Stimulated activated CD8-positive, alpha-beta memory T cell treated with anti-CD3 and anti-CD28 coated beads, Interleukin-12 subunit alpha, Interleukin-12 subunit beta, amount 100 ng/mL, for 1 hour (primary cell): ENCODE measurements around the gene SHBG.
"Not testable (repeated sequence)": the region's sequence is repeated elsewhere in the genome, so short reads cannot be mapped to it uniquely, and the experiment has no call there.

ENCODE experiments used
- DNase-seq: peaks from one replicate; pipeline ENCODE4 v3.0.0-alpha.2; 2020; ENCODE audit warnings: low read depth

The SHBG gene

GRCh38 chr17:7629939-7630571 is at the start of gene SHBG:
Gene SHBG (plus strand): TSS chr17:7630135. CDS start chr17:7630173, 38 bp downstream.
- no peak for DNase-seq

- no peak for DNase-seq
These were observed 49.0 kb upstream of the SHBG start for GRCh38 chr17:7580604-7581575.

- DNase-seq: no peak
These were observed 47.3 kb upstream of the SHBG start for GRCh38 chr17:7582396-7583252.

GRCh38 chr17:7583253-7584109 is 46.5 kb upstream of the SHBG start, which contains the start of gene MPDU1:
Gene MPDU1 (plus strand): TSS chr17:7583852. CDS start chr17:7583863, 11 bp downstream.
- peak; percentile 90 for DNase-seq

GRCh38 chr17:7586673-7587419 is 43.1 kb upstream of the SHBG start:
- DNase-seq: no peak

- no peak for DNase-seq
These were observed 42.3 kb upstream of the SHBG start for GRCh38 chr17:7587420-7588151.

- no peak for DNase-seq
These were observed 41.3 kb upstream of the SHBG start for GRCh38 chr17:7588553-7589203.

GRCh38 chr17:7589204-7589868 is 40.6 kb upstream of the SHBG start:
- peak; percentile 46 for DNase-seq

- no peak for DNase-seq
These were observed 39.8 kb upstream of the SHBG start, which contains the start of gene SOX15 for GRCh38 chr17:7589891-7590691. Gene SOX15 (minus strand): TSS chr17:7590094. CDS start chr17:7589676, 418 bp downstream.

- DNase-seq: no peak
These were observed 39.2 kb upstream of the SHBG start for GRCh38 chr17:7590743-7591142.

- no peak for DNase-seq
These were observed 38.3 kb upstream of the SHBG start for GRCh38 chr17:7591596-7591995.

- no peak for DNase-seq
These were observed 37.4 kb upstream of the SHBG start for GRCh38 chr17:7592422-7593021.

- no peak for DNase-seq
These were observed 36.6 kb upstream of the SHBG start for GRCh38 chr17:7593296-7593695.

- DNase-seq: not testable (repeated sequence)
These were observed 32.4 kb upstream of the SHBG start for GRCh38 chr17:7597561-7597960.

- DNase-seq: no peak
These were observed 23.7 kb upstream of the SHBG start for GRCh38 chr17:7606280-7606679.

- DNase-seq: no peak
These were observed 19.3 kb upstream of the SHBG start for GRCh38 chr17:7610641-7611040.

- DNase-seq: no peak
These were observed 18.2 kb upstream of the SHBG start for GRCh38 chr17:7611635-7612293.
